Neuronal stem cell (in vitro differentiated cells): Measurements from ENCODE around the gene RNF13.

Experiments used
- DNase-seq: peaks from one replicate; pipeline ENCODE4 v3.0.0-alpha.2; 2013; ENCODE audit warnings: low spot score
- H2AFZ ChIP-seq: one replicate; pipeline ENCODE4 v1.6.1; 2013; ENCODE audit warnings: mild to moderate bottlenecking, low read length, inconsistent platforms
- H2AK5ac ChIP-seq: 2 replicates; pipeline ENCODE4 v1.6.1; 2013; ENCODE audit warnings: low read depth, mild to moderate bottlenecking, inconsistent platforms, low read length, moderate library complexity, mixed read lengths
- H2BK120ac ChIP-seq: 2 replicates; pipeline ENCODE4 v1.6.1; 2013; ENCODE audit warnings: low read depth, mild to moderate bottlenecking, inconsistent platforms, low read length, moderate library complexity, mixed read lengths
- H2BK12ac ChIP-seq: one replicate; pipeline ENCODE4 v1.6.1; 2013; ENCODE audit warnings: low read length, inconsistent platforms
- H2BK15ac ChIP-seq: 2 replicates; pipeline ENCODE4 v1.6.1; 2013; ENCODE audit warnings: mild to moderate bottlenecking, low read length, inconsistent platforms, mixed read lengths
- H2BK5ac ChIP-seq: one replicate; pipeline ENCODE4 v1.6.1; 2013; ENCODE audit warnings: inconsistent platforms, mild to moderate bottlenecking, low read length, moderate library complexity
- H3K14ac ChIP-seq: one replicate; pipeline ENCODE4 v1.6.1; 2013; ENCODE audit warnings: low read length, inconsistent platforms
- H3K18ac ChIP-seq: 2 replicates; pipeline ENCODE4 v1.6.1; 2013; ENCODE audit warnings: low read length, inconsistent platforms
- H3K23ac ChIP-seq: 2 replicates; pipeline ENCODE4 v1.6.1; 2013; ENCODE audit warnings: low read depth, mild to moderate bottlenecking, mixed read lengths, low read length, inconsistent platforms; ENCODE audit not compliant: poor library complexity
- H3K27ac ChIP-seq: replicated peaks from 3 replicates; pipeline ENCODE4 v1.5.1; 2013; ENCODE audit warnings: low read length, inconsistent platforms
- H3K27me3 ChIP-seq, 3 experiments: 2 replicates each; pipeline ENCODE4 v1.6.1; 2013; ENCODE audit warnings: low read length in 3 of 3, mild to moderate bottlenecking in 2 of 3, inconsistent platforms in 1 of 3, low read depth in 1 of 3, mixed read lengths in 1 of 3, moderate library complexity in 1 of 3; ENCODE audit not compliant: control insufficient read depth in 3 of 3, insufficient read depth in 3 of 3
- H3K36me3 ChIP-seq, 2 donors: replicated peaks in 1 of 2; 2 replicates each; pipeline ENCODE4 v1.6.1; 2013; ENCODE audit warnings: low read length in 2 of 2; ENCODE audit not compliant: control insufficient read depth in 2 of 2, insufficient read depth in 2 of 2
- H3K4ac ChIP-seq: 2 replicates; pipeline ENCODE4 v1.6.1; 2013; ENCODE audit warnings: inconsistent platforms, mild to moderate bottlenecking, low read length, moderate library complexity
- H3K4me1 ChIP-seq, 2 donors: 1 replicate in 1 of 2; 2 replicates in 1 of 2; pipeline ENCODE4 v1.6.1; 2013; ENCODE audit warnings: low read length in 2 of 2, low read depth in 1 of 2; ENCODE audit not compliant: control insufficient read depth in 2 of 2, insufficient read depth in 1 of 2
- H3K4me2 ChIP-seq: one replicate; pipeline ENCODE4 v1.6.1; 2013; ENCODE audit warnings: mild to moderate bottlenecking, low read length, inconsistent platforms; ENCODE audit not compliant: insufficient read depth, poor library complexity, severe bottlenecking
- H3K4me3 ChIP-seq, 2 donors: 2 replicates each; pipeline ENCODE4 v1.5.1; 2013; ENCODE audit warnings: low read length in 2 of 2, mild to moderate bottlenecking in 2 of 2, inconsistent platforms in 1 of 2, moderate library complexity in 1 of 2
- H3K79me1 ChIP-seq: one replicate; pipeline ENCODE4 v1.6.1; 2013; ENCODE audit warnings: low read depth, mild to moderate bottlenecking, inconsistent platforms, low read length, moderate library complexity
- H3K9ac ChIP-seq: one replicate; pipeline ENCODE4 v1.6.1; 2013; ENCODE audit warnings: mild to moderate bottlenecking, low read depth, low read length, inconsistent platforms; ENCODE audit not compliant: poor library complexity
- H3K9me3 ChIP-seq, 2 donors: replicated peaks in 1 of 2; 2 replicates each; pipeline versions ENCODE3 to v1.6.1; 2013; ENCODE audit warnings: low read length in 2 of 2, mild to moderate bottlenecking in 2 of 2, inconsistent platforms in 1 of 2, low read depth in 1 of 2, mixed read lengths in 1 of 2, moderate library complexity in 1 of 2; ENCODE audit not compliant: control insufficient read depth in 2 of 2, insufficient read depth in 1 of 2
- H4K8ac ChIP-seq: one replicate; pipeline ENCODE4 v1.6.1; 2013; ENCODE audit warnings: low read depth, mild to moderate bottlenecking, inconsistent platforms, low read length, moderate library complexity
- H4K91ac ChIP-seq: one replicate; pipeline ENCODE4 v1.6.1; 2013; ENCODE audit warnings: low read length, low read depth, mild to moderate bottlenecking, inconsistent platforms; ENCODE audit not compliant: poor library complexity
- WGBS, 2 donors: extraction: QIAGEN DNeasy Blood & Tissue Kit; methylation state at CpG; one replicate each; pipeline ENCODE4 v1.1.7; 2013; ENCODE audit warnings: missing lambda C conversion rate in 2 of 2, mixed read lengths in 1 of 2; ENCODE audit not compliant: insufficient read length in 2 of 2, insufficient replicate concordance in 1 of 2; ENCODE audit errors: extremely low coverage in 2 of 2; 5-methylcytosine and 5-hydroxymethylcytosine counted together

Gene RNF13

GRCh38 chr3:149839896-149840295 lies 26.9 kb downstream of the RNF13 start:
- H3K9ac ChIP-seq, result no peak overlapping the region
- no peak overlapping the region for H2BK15ac ChIP-seq
- no peak overlapping the region for H3K18ac ChIP-seq
- H3K4ac ChIP-seq, result no peak overlapping the region
- H3K23ac ChIP-seq, result no peak overlapping the region
- no peak for DNase-seq
- no peaks in the 10 kb centered on the region for H3K36me3 ChIP-seq
- H4K91ac ChIP-seq, result no peak overlapping the region
- peaks cover 1 to 11% of the 10 kb centered on the region in 2 donors for H3K9me3 ChIP-seq
- no peak overlapping the region for H2BK120ac ChIP-seq
- H3K27me3 ChIP-seq, result no peaks in the 10 kb centered on the region
- no peak overlapping the region for H3K4me3 ChIP-seq
- no peaks in the 10 kb centered on the region for H3K4me1 ChIP-seq
- no peak overlapping the region for H3K14ac ChIP-seq
- H2AFZ ChIP-seq, result no peak overlapping the region
- H3K27ac ChIP-seq, result no peak overlapping the region
- H3K4me2 ChIP-seq, result no peak overlapping the region
- H2AK5ac ChIP-seq, result no peak overlapping the region
- H4K8ac ChIP-seq, result no peak overlapping the region
- no peak overlapping the region for H2BK12ac ChIP-seq
- H2BK5ac ChIP-seq, result no peak overlapping the region
- WGBS, 2 donors, result no CpG with 5 or more reads among the region's 3 CpGs
- H3K79me1 ChIP-seq, result no peaks in the 10 kb centered on the region

- Histone ChIP-seq H3K36me3 (peaks cover 0 to 18% of the 10 kb centered on the region in 2 donors), H4K91ac (no peak overlapping the region), H2BK5ac (no peak overlapping the region), H3K14ac (no peak overlapping the region), H3K79me1 (no peaks in the 10 kb centered on the region), H3K4me1 (no peaks in the 10 kb centered on the region), H3K4me2 (no peak overlapping the region), H4K8ac (no peak overlapping the region), H3K27me3 (no peaks in the 10 kb centered on the region), H3K23ac (no peak overlapping the region), H2BK120ac (no peak overlapping the region), H2BK12ac (no peak overlapping the region), H3K9ac (no peak overlapping the region), H2AK5ac (no peak overlapping the region), H3K4ac (no peak overlapping the region), H3K18ac (no peak overlapping the region), H2AFZ (no peak overlapping the region), H2BK15ac (no peak overlapping the region), H3K4me3 (no peak overlapping the region), H3K9me3 (peaks cover 0 to under 1% of the 10 kb centered on the region in 2 donors), H3K27ac (no peak overlapping the region)
- WGBS, 2 donors, result no CpG with 5 or more reads among the region's 2 CpGs
- DNase-seq, result no peak
These were observed 30.5 kb downstream of the RNF13 start for GRCh38 chr3:149843502-149843901.

- Histone ChIP-seq H2BK12ac (no peak overlapping the region), H3K4ac (no peak overlapping the region), H3K79me1 (no peaks in the 10 kb centered on the region), H3K36me3 (peaks cover 0 to 18% of the 10 kb centered on the region in 2 donors), H2BK15ac (no peak overlapping the region), H3K14ac (no peak overlapping the region), H3K4me1 (no peaks in the 10 kb centered on the region), H3K4me3 (no peak overlapping the region), H3K23ac (no peak overlapping the region), H3K27me3 (no peaks in the 10 kb centered on the region), H2AK5ac (no peak overlapping the region), H3K9me3 (no peaks in the 10 kb centered on the region), H3K9ac (no peak overlapping the region), H4K91ac (no peak overlapping the region), H3K18ac (no peak overlapping the region), H2AFZ (no peak overlapping the region), H2BK5ac (no peak overlapping the region), H2BK120ac (no peak overlapping the region), H3K4me2 (no peak overlapping the region), H3K27ac (no peak overlapping the region), H4K8ac (no peak overlapping the region)
- DNase-seq, result no peak
- no CpG with 5 or more reads among the region's 2 CpGs for WGBS, 2 donors
These were observed 31.1 kb downstream of the RNF13 start for GRCh38 chr3:149844091-149844490.

- Histone ChIP-seq H4K91ac (no peak overlapping the region), H2BK5ac (no peak overlapping the region), H3K14ac (no peak overlapping the region), H2AFZ (no peak overlapping the region), H2BK120ac (no peak overlapping the region), H3K4ac (no peak overlapping the region), H3K18ac (no peak overlapping the region), H3K27ac (no peak overlapping the region), H3K4me2 (no peak overlapping the region), H2AK5ac (no peak overlapping the region), H2BK12ac (no peak overlapping the region), H3K36me3 (peaks cover 0 to 18% of the 10 kb centered on the region in 2 donors), H4K8ac (no peak overlapping the region), H3K23ac (no peak overlapping the region), H3K9ac (no peak overlapping the region), H3K79me1 (no peaks in the 10 kb centered on the region), H3K4me3 (no peak overlapping the region), H3K9me3 (no peaks in the 10 kb centered on the region), H3K4me1 (no peaks in the 10 kb centered on the region), H2BK15ac (no peak overlapping the region), H3K27me3 (no peaks in the 10 kb centered on the region)
- no peak for DNase-seq
- no CpG with 5 or more reads among the region's 1 CpG for WGBS, 2 donors
These were observed 32.7 kb downstream of the RNF13 start for GRCh38 chr3:149845570-149846244.
